Type B pancreatic cell (in vitro differentiated cells): ENCODE measurements around the gene HOXC10. TPM values are rescaled to one million over a fixed set of nuclear protein-coding genes. Genes with fewer than 3 reads are reported as not detected.

ENCODE experiments used
- DNase-seq: peaks from one replicate; pipeline ENCODE4 v3.0.0; 2021; ENCODE audit warnings: mixed read lengths; ENCODE audit not compliant: unreplicated experiment; ENCODE audit errors: extremely low spot score
- H3K27ac Mint-ChIP-seq: 2 replicates; pipeline ENCODE4 v1.8.0; 2021; ENCODE audit warnings: mild to moderate bottlenecking, mixed read lengths
- H3K27me3 Mint-ChIP-seq: 2 replicates; pipeline ENCODE4 v1.8.0; 2021; ENCODE audit warnings: mixed read lengths
- H3K36me3 Mint-ChIP-seq: 2 replicates; pipeline ENCODE4 v1.8.0; 2021; ENCODE audit warnings: mixed read lengths
- H3K4me1 Mint-ChIP-seq: one replicate; pipeline ENCODE4 v1.8.0; 2021; ENCODE audit warnings: mixed read lengths; ENCODE audit not compliant: unreplicated experiment
- H3K4me3 Mint-ChIP-seq: 2 replicates; pipeline ENCODE4 v1.8.0; 2021; ENCODE audit warnings: mild to moderate bottlenecking, mixed read lengths
- H3K9me3 Mint-ChIP-seq: 2 replicates; pipeline ENCODE4 v1.8.0; 2021; ENCODE audit warnings: mixed read lengths
- total RNA-seq: library from RNA; stranded (reverse); gene quantifications from 2 replicates; pipeline ENCODE4 v1.2.1, GENCODE V29; 2021; ENCODE audit warnings: low replicate concordance
- TF ChIP-seq, protein P1 (sequence below): fragments of 200-600 bp; sonication (generic); conservative IDR thresholded peaks from 2 replicates; pipeline ENCODE4 v1.5.0; 2021; ENCODE audit warnings: antibody characterized with exemption, mild to moderate bottlenecking

HOXC10 gene
- total RNA-seq, 1 donor from 2014 or later: not detected

DNA sequence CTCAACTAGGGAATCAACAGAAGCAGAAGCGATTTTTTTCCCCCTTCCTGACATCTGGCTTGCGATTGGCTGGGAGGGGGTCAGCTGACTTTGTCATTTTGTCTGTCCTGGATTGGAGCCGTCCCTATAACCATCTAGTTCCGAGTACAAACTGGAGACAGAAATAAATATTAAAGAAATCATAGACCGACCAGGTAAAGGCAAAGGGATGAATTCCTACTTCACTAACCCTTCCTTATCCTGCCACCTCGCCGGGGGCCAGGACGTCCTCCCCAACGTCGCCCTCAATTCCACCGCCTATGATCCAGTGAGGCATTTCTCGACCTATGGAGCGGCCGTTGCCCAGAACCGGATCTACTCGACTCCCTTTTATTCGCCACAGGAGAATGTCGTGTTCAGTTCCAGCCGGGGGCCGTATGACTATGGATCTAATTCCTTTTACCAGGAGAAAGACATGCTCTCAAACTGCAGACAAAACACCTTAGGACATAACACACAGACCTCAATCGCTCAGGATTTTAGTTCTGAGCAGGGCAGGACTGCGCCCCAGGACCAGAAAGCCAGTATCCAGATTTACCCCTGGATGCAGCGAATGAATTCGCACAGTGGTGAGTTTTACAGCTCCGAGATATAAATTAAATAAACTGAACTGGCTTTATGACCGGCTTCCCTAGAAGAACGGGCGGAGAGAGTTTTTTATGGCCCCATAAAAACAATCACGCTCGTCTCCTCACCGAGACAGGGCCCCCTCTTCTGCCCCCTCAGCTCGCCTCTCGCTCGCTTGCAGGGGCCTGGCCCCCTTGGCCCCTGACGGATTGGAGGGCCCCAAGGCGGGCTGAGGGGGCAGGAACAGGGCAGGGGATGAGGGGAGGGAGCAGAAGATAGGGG lies 43.6 kb downstream of the HOXC10 start, which contains the start of gene HOXC6:
TSS of gene HOXC6 (plus strand) at position 127 of the 888 bp plus-strand sequence. CDS start at position 209, 82 bp downstream.
- Mint-ChIP-seq H3K27me3 (peaks cover 88% of the 10 kb centered on the region), H3K27ac (peak within 1 kb of the TSS; percentile 86), H3K4me1 (peaks cover 42% of the 10 kb centered on the region), H3K4me3 (peak within 1 kb of the TSS; percentile 95), H3K9me3 (no peaks in the 10 kb centered on the region), H3K36me3 (peaks cover 3% of the 10 kb centered on the region)
- TF ChIP-seq, protein P1, sequence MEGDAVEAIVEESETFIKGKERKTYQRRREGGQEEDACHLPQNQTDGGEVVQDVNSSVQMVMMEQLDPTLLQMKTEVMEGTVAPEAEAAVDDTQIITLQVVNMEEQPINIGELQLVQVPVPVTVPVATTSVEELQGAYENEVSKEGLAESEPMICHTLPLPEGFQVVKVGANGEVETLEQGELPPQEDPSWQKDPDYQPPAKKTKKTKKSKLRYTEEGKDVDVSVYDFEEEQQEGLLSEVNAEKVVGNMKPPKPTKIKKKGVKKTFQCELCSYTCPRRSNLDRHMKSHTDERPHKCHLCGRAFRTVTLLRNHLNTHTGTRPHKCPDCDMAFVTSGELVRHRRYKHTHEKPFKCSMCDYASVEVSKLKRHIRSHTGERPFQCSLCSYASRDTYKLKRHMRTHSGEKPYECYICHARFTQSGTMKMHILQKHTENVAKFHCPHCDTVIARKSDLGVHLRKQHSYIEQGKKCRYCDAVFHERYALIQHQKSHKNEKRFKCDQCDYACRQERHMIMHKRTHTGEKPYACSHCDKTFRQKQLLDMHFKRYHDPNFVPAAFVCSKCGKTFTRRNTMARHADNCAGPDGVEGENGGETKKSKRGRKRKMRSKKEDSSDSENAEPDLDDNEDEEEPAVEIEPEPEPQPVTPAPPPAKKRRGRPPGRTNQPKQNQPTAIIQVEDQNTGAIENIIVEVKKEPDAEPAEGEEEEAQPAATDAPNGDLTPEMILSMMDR: no peak
- no peak for DNase-seq

DNA sequence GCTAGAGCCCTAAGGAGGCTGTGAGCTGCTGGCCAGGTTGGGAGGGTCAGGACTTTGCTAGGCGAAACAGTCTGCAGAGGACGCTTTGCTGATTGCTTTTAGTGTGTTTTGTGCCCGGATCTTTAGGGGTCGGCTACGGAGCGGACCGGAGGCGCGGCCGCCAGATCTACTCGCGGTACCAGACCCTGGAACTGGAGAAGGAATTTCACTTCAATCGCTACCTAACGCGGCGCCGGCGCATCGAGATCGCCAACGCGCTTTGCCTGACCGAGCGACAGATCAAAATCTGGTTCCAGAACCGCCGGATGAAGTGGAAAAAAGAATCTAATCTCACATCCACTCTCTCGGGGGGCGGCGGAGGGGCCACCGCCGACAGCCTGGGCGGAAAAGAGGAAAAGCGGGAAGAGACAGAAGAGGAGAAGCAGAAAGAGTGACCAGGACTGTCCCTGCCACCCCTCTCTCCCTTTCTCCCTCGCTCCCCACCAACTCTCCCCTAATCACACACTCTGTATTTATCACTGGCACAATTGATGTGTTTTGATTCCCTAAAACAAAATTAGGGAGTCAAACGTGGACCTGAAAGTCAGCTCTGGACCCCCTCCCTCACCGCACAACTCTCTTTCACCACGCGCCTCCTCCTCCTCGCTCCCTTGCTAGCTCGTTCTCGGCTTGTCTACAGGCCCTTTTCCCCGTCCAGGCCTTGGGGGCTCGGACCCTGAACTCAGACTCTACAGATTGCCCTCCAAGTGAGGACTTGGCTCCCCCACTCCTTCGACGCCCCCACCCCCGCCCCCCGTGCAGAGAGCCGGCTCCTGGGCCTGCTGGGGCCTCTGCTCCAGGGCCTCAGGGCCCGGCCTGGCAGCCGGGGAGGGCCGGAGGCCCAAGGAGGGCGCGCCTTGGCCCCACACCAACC lies 44.8 kb downstream of the HOXC10 start:
- no peaks in the 10 kb centered on the region for H3K9me3 Mint-ChIP-seq
- peak overlapping the region; percentile 95 for H3K4me3 Mint-ChIP-seq
- peaks cover 3% of the 10 kb centered on the region for H3K36me3 Mint-ChIP-seq
- H3K4me1 Mint-ChIP-seq: peaks cover 36% of the 10 kb centered on the region
- TF ChIP-seq, protein P1: no peak
- H3K27ac Mint-ChIP-seq: peak overlapping the region; percentile 86
- no peak for DNase-seq
- H3K27me3 Mint-ChIP-seq: peaks cover 80% of the 10 kb centered on the region

DNA sequence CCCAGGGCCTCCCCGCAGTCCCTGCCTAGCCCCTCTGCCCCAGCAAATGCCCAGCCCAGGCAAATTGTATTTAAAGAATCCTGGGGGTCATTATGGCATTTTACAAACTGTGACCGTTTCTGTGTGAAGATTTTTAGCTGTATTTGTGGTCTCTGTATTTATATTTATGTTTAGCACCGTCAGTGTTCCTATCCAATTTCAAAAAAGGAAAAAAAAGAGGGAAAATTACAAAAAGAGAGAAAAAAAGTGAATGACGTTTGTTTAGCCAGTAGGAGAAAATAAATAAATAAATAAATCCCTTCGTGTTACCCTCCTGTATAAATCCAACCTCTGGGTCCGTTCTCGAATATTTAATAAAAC lies 45.5 kb downstream of the HOXC10 start:
- H3K4me1 Mint-ChIP-seq: peaks cover 39% of the 10 kb centered on the region
- no peaks in the 10 kb centered on the region for H3K9me3 Mint-ChIP-seq
- no peak for DNase-seq
- H3K27me3 Mint-ChIP-seq: peaks cover 80% of the 10 kb centered on the region
- peaks cover 7% of the 10 kb centered on the region for H3K36me3 Mint-ChIP-seq
- peak overlapping the region; percentile 83 for H3K4me3 Mint-ChIP-seq
- H3K27ac Mint-ChIP-seq: peak overlapping the region; percentile 86
- TF ChIP-seq, protein P1: no peak

DNA sequence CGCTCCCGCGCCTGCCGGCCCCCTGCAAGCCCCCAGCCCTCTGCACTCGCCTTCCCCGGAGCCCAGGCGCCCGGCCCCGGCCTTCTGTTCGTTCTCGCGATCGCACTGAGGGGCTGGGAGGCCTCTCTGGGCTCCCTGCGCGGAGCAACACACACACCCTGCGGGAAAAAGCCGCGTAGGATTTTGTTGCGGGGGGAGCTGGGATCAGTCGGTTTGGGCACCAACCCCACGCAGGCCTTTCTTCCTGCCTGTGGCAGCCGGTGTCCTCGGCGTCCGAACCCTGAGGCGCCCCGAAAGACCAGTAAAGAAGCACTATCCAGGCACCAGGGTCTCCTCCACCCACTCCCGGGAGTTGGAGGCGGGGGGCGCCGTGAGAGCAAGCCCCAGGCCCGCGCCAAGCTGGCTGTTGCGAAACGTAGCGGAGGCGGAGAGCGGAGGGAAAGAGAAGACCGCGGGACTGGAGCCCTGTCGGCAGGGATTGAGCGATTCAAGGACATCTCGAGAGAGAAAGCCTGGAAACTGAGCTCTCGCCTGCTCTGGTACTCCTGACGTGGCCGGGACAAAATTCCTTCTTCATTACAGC lies 46.0 kb downstream of the HOXC10 start:
- H3K4me3 Mint-ChIP-seq: peak overlapping the region; percentile 93
- H3K9me3 Mint-ChIP-seq: no peaks in the 10 kb centered on the region
- H3K27me3 Mint-ChIP-seq: peaks cover 80% of the 10 kb centered on the region
- no peak for DNase-seq
- H3K4me1 Mint-ChIP-seq: peaks cover 39% of the 10 kb centered on the region
- peaks cover 11% of the 10 kb centered on the region for H3K36me3 Mint-ChIP-seq
- TF ChIP-seq, protein P1: no peak
- peak overlapping the region; percentile 81 for H3K27ac Mint-ChIP-seq

DNA sequence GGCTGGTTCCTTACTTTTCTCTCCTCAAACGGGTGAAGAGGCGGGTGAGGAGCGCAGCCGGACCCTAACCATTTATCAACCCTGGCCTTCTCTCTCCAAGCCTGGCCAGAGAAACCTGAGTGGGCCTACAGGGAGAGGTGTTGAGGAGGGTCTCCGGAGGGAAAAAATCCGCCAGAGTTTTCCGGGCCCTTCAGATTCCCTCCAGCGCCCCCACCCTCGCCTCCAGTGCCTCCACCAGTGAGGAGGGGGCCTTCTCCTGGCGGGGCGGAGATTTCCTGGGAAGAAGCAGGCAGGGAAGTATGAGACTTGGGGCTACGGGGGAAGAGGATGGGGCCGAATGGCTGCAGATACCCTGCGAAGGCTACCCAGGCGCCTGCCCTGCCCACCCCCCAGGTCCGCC lies 46.5 kb downstream of the HOXC10 start:
- H3K4me1 Mint-ChIP-seq: peaks cover 41% of the 10 kb centered on the region
- H3K27ac Mint-ChIP-seq: peak overlapping the region; percentile 81
- H3K27me3 Mint-ChIP-seq: peaks cover 75% of the 10 kb centered on the region
- H3K36me3 Mint-ChIP-seq: peaks cover 11% of the 10 kb centered on the region
- no peak for DNase-seq
- no peaks in the 10 kb centered on the region for H3K9me3 Mint-ChIP-seq
- TF ChIP-seq, protein P1: no peak
- H3K4me3 Mint-ChIP-seq: peak overlapping the region; percentile 93
